Muscle layer of duodenum (tissue), 2 donors: Measurements from ENCODE around the gene MBNL1.

Experiments used
- H3K27ac ChIP-seq: one replicate; pipeline ENCODE4 v1.7.0; 2013; ENCODE audit warnings: mild to moderate bottlenecking, low read length
- H3K27me3 ChIP-seq: one replicate; pipeline ENCODE4 v1.7.0; 2013; ENCODE audit warnings: low read depth, mild to moderate bottlenecking, control low read depth, low read length
- H3K36me3 ChIP-seq, 2 donors: one replicate each; pipeline ENCODE4 v1.7.0; 2013; ENCODE audit warnings: low read length in 2 of 2, control low read depth in 1 of 2, mild to moderate bottlenecking in 1 of 2; ENCODE audit not compliant: insufficient read depth in 2 of 2, control insufficient read depth in 1 of 2
- H3K4me1 ChIP-seq, 2 donors: one replicate each; pipeline ENCODE4 v1.7.0; 2013; ENCODE audit warnings: low read length in 2 of 2, mild to moderate bottlenecking in 2 of 2, control low read depth in 1 of 2, moderate library complexity in 1 of 2; ENCODE audit not compliant: insufficient read depth in 2 of 2, control insufficient read depth in 1 of 2
- H3K4me3 ChIP-seq, 2 donors: one replicate each; pipeline ENCODE4 v1.7.0; 2013; ENCODE audit warnings: low read length in 2 of 2, low read depth in 1 of 2, mild to moderate bottlenecking in 1 of 2
- H3K9me3 ChIP-seq, 2 donors: one replicate each; pipeline ENCODE4 v1.7.0; 2013; ENCODE audit warnings: low read length in 2 of 2, control low read depth in 1 of 2, mild to moderate bottlenecking in 1 of 2; ENCODE audit not compliant: control insufficient read depth in 1 of 2
- donor health status: healthy.

Gene MBNL1

DNA sequence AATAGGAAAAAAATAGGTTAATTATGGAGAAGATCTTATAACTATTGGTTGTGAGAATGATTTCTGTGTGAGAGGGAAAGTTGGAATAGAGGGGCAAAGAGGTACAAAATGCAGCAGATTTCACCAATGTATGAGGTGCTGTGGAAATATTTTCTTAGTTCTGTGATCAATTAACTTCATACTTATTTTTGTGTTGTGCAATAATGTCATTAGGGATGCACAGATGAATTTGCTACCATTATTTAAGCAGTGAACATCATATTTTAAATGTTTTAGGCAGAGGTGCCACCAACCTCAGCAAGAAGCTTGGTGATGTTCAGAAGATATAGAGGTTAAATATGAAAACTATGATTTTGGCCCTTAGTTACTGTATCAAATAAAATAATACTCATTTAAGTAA is 21.6 kb downstream of the MBNL1 start:
- Histone ChIP-seq H3K4me3 (no peak overlapping the region), H3K9me3 (no peaks in the 10 kb centered on the region), H3K27me3 (no peaks in the 10 kb centered on the region), H3K27ac (no peak overlapping the region), H3K36me3 (no peaks in the 10 kb centered on the region), H3K4me1 (peaks cover 15 to 48% of the 10 kb centered on the region in 2 donors)

DNA sequence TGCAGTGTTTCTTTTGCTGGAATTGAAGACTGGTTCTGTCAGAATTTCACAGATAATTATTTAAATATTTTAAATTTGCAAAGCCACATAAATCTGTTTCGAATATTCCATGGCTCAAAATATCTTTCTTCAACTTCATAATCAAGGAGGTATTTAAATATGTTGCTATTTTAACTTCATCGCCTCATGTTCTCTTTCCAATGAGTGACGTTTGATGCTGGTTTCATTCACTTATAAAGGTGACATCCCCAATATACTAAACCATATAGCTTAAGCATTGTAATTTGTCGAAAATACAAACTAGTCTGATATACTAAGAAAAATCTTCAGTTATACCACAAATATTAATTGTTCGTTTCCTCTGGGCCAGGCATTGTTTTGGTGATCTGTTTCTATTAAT is 22.5 kb downstream of the MBNL1 start:
- no peak overlapping the region for H3K27ac ChIP-seq
- no peak overlapping the region for H3K4me3 ChIP-seq
- H3K4me1 ChIP-seq, result peaks cover 17 to 53% of the 10 kb centered on the region in 2 donors

GRCh38 chr3:152291649-152292066 is 22.9 kb downstream of the MBNL1 start:
- H3K27me3 ChIP-seq, result no peaks in the 10 kb centered on the region
- H3K4me3 ChIP-seq, result no peak overlapping the region
- no peak overlapping the region for H3K27ac ChIP-seq

More for the DNA sequence above, 22.5 kb downstream of the MBNL1 start:
- Histone ChIP-seq H3K27me3 (no peaks in the 10 kb centered on the region), H3K9me3 (no peaks in the 10 kb centered on the region), H3K36me3 (no peaks in the 10 kb centered on the region)

GRCh38 chr3:152292366-152292765 is 23.6 kb downstream of the MBNL1 start:
- peaks cover 17 to 56% of the 10 kb centered on the region in 2 donors for H3K4me1 ChIP-seq

More at GRCh38 chr3:152291649-152292066, 22.9 kb downstream of the MBNL1 start:
- Histone ChIP-seq H3K36me3 (no peaks in the 10 kb centered on the region), H3K9me3 (no peaks in the 10 kb centered on the region), H3K4me1 (peaks cover 17 to 56% of the 10 kb centered on the region in 2 donors)

GRCh38 chr3:152293347-152294006 is 24.7 kb downstream of the MBNL1 start:
- Histone ChIP-seq H3K9me3 (no peaks in the 10 kb centered on the region), H3K4me1 (peaks cover 6 to 57% of the 10 kb centered on the region in 2 donors), H3K27ac (no peak overlapping the region), H3K4me3 (no peak overlapping the region), H3K27me3 (no peaks in the 10 kb centered on the region), H3K36me3 (peaks cover 0 to 3% of the 10 kb centered on the region in 2 donors)

More at GRCh38 chr3:152292366-152292765, 23.6 kb downstream of the MBNL1 start:
- no peaks in the 10 kb centered on the region for H3K36me3 ChIP-seq
- H3K27ac ChIP-seq, result no peak overlapping the region
- no peak overlapping the region for H3K4me3 ChIP-seq
- no peaks in the 10 kb centered on the region for H3K9me3 ChIP-seq
- H3K27me3 ChIP-seq, result no peaks in the 10 kb centered on the region

DNA sequence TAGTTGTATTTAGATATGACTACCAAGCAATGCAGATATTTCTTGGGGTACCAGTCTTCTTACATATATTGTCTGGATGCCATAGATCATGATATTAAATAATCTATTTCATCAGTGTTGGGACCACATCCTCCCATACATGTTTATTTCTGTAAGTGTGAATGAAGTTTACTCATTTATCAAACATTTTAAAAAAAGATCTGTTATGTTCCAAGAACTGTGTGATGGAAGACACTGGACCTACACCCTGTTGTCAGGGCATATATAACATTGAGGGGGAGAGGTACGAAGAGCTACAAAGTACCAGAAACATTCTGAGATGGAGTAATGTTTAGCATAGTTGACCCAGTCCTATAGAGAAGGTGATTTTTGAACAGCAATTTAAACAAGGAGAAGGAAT is 26.6 kb downstream of the MBNL1 start:
- Histone ChIP-seq H3K36me3 (peaks cover 4 to 16% of the 10 kb centered on the region in 2 donors), H3K4me1 (peaks cover 13 to 65% of the 10 kb centered on the region in 2 donors), H3K9me3 (no peaks in the 10 kb centered on the region), H3K27ac (peak overlapping the region; percentile 32), H3K27me3 (no peaks in the 10 kb centered on the region), H3K4me3 (no peak overlapping the region)

DNA sequence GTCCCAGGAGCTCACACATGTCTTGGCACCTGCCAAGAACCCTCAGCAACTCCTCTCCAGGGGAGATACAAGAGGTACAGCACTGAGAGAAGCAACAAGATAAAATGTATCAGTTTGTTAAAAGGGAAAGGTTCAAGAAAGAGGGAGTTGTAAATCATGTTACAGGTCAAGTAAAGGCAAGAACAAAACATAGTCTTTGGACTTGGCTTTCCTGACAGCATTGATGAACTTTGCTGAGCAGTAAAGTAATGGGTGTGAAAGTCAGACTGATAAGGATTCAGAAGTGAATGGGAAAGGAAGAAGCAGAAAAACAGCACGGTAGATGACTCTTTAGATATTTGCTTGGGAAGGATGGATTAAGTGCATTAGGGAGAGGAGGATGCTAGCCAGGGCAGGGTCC is 27.1 kb downstream of the MBNL1 start:
- Histone ChIP-seq H3K4me1 (peaks cover 13 to 65% of the 10 kb centered on the region in 2 donors), H3K27me3 (no peaks in the 10 kb centered on the region), H3K27ac (peak overlapping the region; percentile 32)

GRCh38 chr3:152296382-152296781 is 27.7 kb downstream of the MBNL1 start:
- H3K36me3 ChIP-seq, result peaks cover 4 to 25% of the 10 kb centered on the region in 2 donors
- H3K27me3 ChIP-seq, result no peaks in the 10 kb centered on the region
- peak overlapping the region; percentile 32 for H3K27ac ChIP-seq
- H3K4me1 ChIP-seq, result peaks cover 13 to 62% of the 10 kb centered on the region in 2 donors
- no peaks in the 10 kb centered on the region for H3K9me3 ChIP-seq
- H3K4me3 ChIP-seq, result no peak overlapping the region

More for the DNA sequence above, 27.1 kb downstream of the MBNL1 start:
- H3K36me3 ChIP-seq, result peaks cover 4 to 21% of the 10 kb centered on the region in 2 donors
- no peaks in the 10 kb centered on the region for H3K9me3 ChIP-seq
- H3K4me3 ChIP-seq, result no peak overlapping the region

- Histone ChIP-seq H3K27ac (no peak overlapping the region), H3K4me3 (no peak overlapping the region), H3K27me3 (no peaks in the 10 kb centered on the region), H3K4me1 (peaks cover 13 to 62% of the 10 kb centered on the region in 2 donors), H3K36me3 (peaks cover 4 to 29% of the 10 kb centered on the region in 2 donors), H3K9me3 (no peaks in the 10 kb centered on the region)
Measured at GRCh38 chr3:152296971-152297370, 28.2 kb downstream of the MBNL1 start.

GRCh38 chr3:152298393-152299248 is 29.9 kb downstream of the MBNL1 start:
- peaks cover 4 to 31% of the 10 kb centered on the region in 2 donors for H3K36me3 ChIP-seq
- no peaks in the 10 kb centered on the region for H3K27me3 ChIP-seq
- no peaks in the 10 kb centered on the region for H3K9me3 ChIP-seq
- peak overlapping the region; percentile 92 for H3K27ac ChIP-seq
- peak overlapping the region; percentile 60 to 65 for H3K4me3 ChIP-seq
- H3K4me1 ChIP-seq, result peaks cover 13 to 59% of the 10 kb centered on the region in 2 donors

GRCh38 chr3:152299249-152299976 is 30.7 kb downstream of the MBNL1 start:
- peaks cover 4 to 31% of the 10 kb centered on the region in 2 donors for H3K36me3 ChIP-seq
- H3K4me3 ChIP-seq, result peak overlapping the region; percentile 60 to 65
- H3K4me1 ChIP-seq, result peaks cover 13 to 67% of the 10 kb centered on the region in 2 donors
- no peaks in the 10 kb centered on the region for H3K27me3 ChIP-seq
- H3K27ac ChIP-seq, result peak overlapping the region; percentile 92
- no peaks in the 10 kb centered on the region for H3K9me3 ChIP-seq
